HG03135 (cell line): ENCODE measurements around the gene MARK3.

Source experiments
- ATAC-seq: cut with Tn5 transposase; IDR thresholded peaks from one replicate; pipeline ENCODE4 v1.9.1; 2021; ENCODE audit warnings: mild to moderate bottlenecking, moderate library complexity; ENCODE audit not compliant: unreplicated experiment

The MARK3 gene

GRCh38 chr14:103483600-103483999, 98.4 kb downstream of the MARK3 start:
- no peak for ATAC-seq

GRCh38 chr14:103485504-103485903, 100.3 kb downstream of the MARK3 start:
- ATAC-seq, result no peak

GRCh38 chr14:103488071-103488470, 102.9 kb downstream of the MARK3 start:
- ATAC-seq, result no peak

GRCh38 chr14:103488960-103489359, 103.7 kb downstream of the MARK3 start:
- ATAC-seq, result no peak

- no peak for ATAC-seq
These were observed 104.4 kb downstream of the MARK3 start for GRCh38 chr14:103489621-103490020.

GRCh38 chr14:103491691-103492090, 106.5 kb downstream of the MARK3 start:
- no peak for ATAC-seq

GRCh38 chr14:103492156-103492925, 107.1 kb downstream of the MARK3 start:
- ATAC-seq, result no peak

- no peak for ATAC-seq
These were observed 110.6 kb downstream of the MARK3 start for GRCh38 chr14:103495854-103496253.

- no peak for ATAC-seq
These were observed 111.6 kb downstream of the MARK3 start for GRCh38 chr14:103496776-103497175.

GRCh38 chr14:103499709-103500108, 114.5 kb downstream of the MARK3 start:
- no peak for ATAC-seq

GRCh38 chr14:103500148-103500990, 115.2 kb downstream of the MARK3 start:
- ATAC-seq, result no peak

GRCh38 chr14:103501041-103501870, 116.0 kb downstream of the MARK3 start:
- ATAC-seq, result no peak

GRCh38 chr14:103501921-103502669, 116.9 kb downstream of the MARK3 start:
- ATAC-seq, result no peak

- no peak for ATAC-seq
These were observed 117.7 kb downstream of the MARK3 start for GRCh38 chr14:103502877-103503276.

- no peak for ATAC-seq
These were observed 118.1 kb downstream of the MARK3 start for GRCh38 chr14:103503296-103503695.

GRCh38 chr14:103504991-103505565, 119.9 kb downstream of the MARK3 start:
- no peak for ATAC-seq

- no peak for ATAC-seq
These were observed 122.5 kb downstream of the MARK3 start for GRCh38 chr14:103507751-103508150.

GRCh38 chr14:103508521-103509329, 123.5 kb downstream of the MARK3 start:
- ATAC-seq, result no peak
